Measurements from ENCODE around the gene RUNX1. TPM values are rescaled to one million over a fixed set of nuclear protein-coding genes. Genes with fewer than 3 reads are reported as not detected.

RUNX1 gene
- total and polyA plus RNA-seq, 2 of the 13 experiments (the other 11 are each of a cell fraction or from before 2014, with no cell fraction given) = 5.4 to 6.4 TPM

DNA sequence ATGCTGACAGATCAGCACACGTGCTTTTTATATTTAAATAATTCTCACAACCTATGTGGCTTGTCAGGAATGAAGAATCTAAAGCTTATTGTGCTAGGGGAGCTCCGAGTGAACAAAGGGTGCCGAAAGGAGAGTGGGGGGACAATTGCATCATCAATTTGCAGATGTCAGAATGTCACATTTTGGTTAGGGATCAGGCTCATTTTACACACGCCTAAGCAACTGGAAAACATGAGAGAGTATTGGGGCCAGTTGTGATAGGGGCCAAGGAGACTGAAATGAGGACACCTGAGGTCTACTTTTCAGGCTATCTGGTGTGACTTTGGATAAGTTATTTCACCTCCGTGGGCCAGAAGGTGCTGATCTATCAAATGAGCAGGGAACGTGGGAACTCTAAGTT, 31.8 kb downstream of the RUNX1 start:
- 96% methylated on average over 6 of the region's 6 CpGs for WGBS (ENCODE audit: low lambda C conversion rate)
- CTCF ChIA-PET (ENCODE audit: low intra/inter-chr PET ratio, low total read pairs) = no interaction called here
- intact Hi-C loops (cut with micrococcal nuclease; ENCODE audit: unreplicated experiment) = no loop called here
- Histone ChIP-seq H3K9ac (ENCODE audit: insufficient read depth, low read depth, low read length) (no peak overlapping the region), H3K4me3 (replicated peaks in 1 of 3; ENCODE audit: insufficient read depth in 1 of 3, low read depth in 2 of 3, low read length in 3 of 3) (no peak overlapping the region), H3K4me1 (ENCODE audit: insufficient read depth, low read length) (peaks cover 72% of the 10 kb centered on the region), H3K9me3 (ENCODE audit: low read length) (no peaks in the 10 kb centered on the region), H3K27ac (ENCODE audit: extremely low read length, insufficient read depth, low read length) (no peak overlapping the region), H3K79me2 (ENCODE audit: insufficient read depth, low read length) (no peaks in the 10 kb centered on the region), H2AFZ (ENCODE audit: low read length) (no peak overlapping the region), H3K4me2 (ENCODE audit: low read depth, low read length) (no peak overlapping the region), H3K36me3 (replicated peaks in 1 of 2; ENCODE audit: control insufficient read depth in 1 of 2, insufficient read depth in 2 of 2, low read length in 2 of 2) (no peaks in the 10 kb centered on the region), H3K27me3 (ENCODE audit: control insufficient read depth in 1 of 2, insufficient read depth in 2 of 2, low read length in 2 of 2) (no peaks in the 10 kb centered on the region), H4K20me1 (ENCODE audit: insufficient read depth, low read length) (no peaks in the 10 kb centered on the region)
- DNase-seq (ENCODE audit: low spot score) (no peak), ATAC-seq (no peak), FAIRE-seq (no peak)
- TF ChIP-seq, protein P1, sequence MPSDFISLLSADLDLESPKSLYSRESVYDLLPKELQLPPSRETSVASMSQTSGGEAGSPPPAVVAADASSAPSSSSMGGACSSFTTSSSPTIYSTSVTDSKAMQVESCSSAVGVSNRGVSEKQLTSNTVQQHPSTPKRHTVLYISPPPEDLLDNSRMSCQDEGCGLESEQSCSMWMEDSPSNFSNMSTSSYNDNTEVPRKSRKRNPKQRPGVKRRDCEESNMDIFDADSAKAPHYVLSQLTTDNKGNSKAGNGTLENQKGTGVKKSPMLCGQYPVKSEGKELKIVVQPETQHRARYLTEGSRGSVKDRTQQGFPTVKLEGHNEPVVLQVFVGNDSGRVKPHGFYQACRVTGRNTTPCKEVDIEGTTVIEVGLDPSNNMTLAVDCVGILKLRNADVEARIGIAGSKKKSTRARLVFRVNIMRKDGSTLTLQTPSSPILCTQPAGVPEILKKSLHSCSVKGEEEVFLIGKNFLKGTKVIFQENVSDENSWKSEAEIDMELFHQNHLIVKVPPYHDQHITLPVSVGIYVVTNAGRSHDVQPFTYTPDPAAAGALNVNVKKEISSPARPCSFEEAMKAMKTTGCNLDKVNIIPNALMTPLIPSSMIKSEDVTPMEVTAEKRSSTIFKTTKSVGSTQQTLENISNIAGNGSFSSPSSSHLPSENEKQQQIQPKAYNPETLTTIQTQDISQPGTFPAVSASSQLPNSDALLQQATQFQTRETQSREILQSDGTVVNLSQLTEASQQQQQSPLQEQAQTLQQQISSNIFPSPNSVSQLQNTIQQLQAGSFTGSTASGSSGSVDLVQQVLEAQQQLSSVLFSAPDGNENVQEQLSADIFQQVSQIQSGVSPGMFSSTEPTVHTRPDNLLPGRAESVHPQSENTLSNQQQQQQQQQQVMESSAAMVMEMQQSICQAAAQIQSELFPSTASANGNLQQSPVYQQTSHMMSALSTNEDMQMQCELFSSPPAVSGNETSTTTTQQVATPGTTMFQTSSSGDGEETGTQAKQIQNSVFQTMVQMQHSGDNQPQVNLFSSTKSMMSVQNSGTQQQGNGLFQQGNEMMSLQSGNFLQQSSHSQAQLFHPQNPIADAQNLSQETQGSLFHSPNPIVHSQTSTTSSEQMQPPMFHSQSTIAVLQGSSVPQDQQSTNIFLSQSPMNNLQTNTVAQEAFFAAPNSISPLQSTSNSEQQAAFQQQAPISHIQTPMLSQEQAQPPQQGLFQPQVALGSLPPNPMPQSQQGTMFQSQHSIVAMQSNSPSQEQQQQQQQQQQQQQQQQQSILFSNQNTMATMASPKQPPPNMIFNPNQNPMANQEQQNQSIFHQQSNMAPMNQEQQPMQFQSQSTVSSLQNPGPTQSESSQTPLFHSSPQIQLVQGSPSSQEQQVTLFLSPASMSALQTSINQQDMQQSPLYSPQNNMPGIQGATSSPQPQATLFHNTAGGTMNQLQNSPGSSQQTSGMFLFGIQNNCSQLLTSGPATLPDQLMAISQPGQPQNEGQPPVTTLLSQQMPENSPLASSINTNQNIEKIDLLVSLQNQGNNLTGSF (CRISPR knock-in tag; IDR thresholded peaks at IDR 0.05) = no peak
- TF ChIP-seq ZSCAN29 (CRISPR knock-in tag; conservative IDR thresholded peaks at IDR 0.05) (no peak), EP300 (IDR thresholded peaks at IDR 0.05; ENCODE audit: low read depth in 2 of 2, low read length in 2 of 2) (no peak), EP300 (CRISPR knock-in tag; IDR thresholded peaks at IDR 0.05; ENCODE audit: borderline replicate concordance) (no peak)
- BruUV-seq (replicated peaks) = no TSS peak
- POLR2A ChIA-PET = no interaction called here
- in situ Hi-C loops (cut with HindIII; ENCODE audit: extremely low pct_ligation_motif_present, low pct_unique_long_range_greater_than_20kb) = no loop called here

Measured in HepG2 (cell line).